ENCODE results near the gene VASH1.

The VASH1 gene

GRCh38 chr14:76806446-76806845 lies 45.2 kb downstream of the VASH1 start:
- Histone ChIP-seq H3K4me3 (no peak overlapping the region), H4K20me1 (peaks cover 0 to 9% (median 3%) of the 10 kb centered on the region in 11 experiments; a peak in 7 of 22 replicates), H3K27ac (no peak overlapping the region), H3K4me1 (peaks cover 10 to 36% (median 14%) of the 10 kb centered on the region in 10 experiments), H3K9me3 (replicated peaks in 1 of 11) (no peaks in the 10 kb centered on the region), H3K4me2 (no peak overlapping the region), H3K36me3 (peaks cover 67 to 82% (median 77%) of the 10 kb centered on the region in 11 experiments), H3K27me3 (no peaks in the 10 kb centered on the region), H3K9ac (no peak overlapping the region)
- TF ChIP-seq Cebpa-rat (IDR thresholded peaks at IDR 0.05), result no peak

GRCh38 chr14:76808011-76808410 lies 46.7 kb downstream of the VASH1 start:
- no peak overlapping the region for H3K4me3 ChIP-seq
- TF ChIP-seq Cebpa-rat (IDR thresholded peaks at IDR 0.05), result no peak
- H4K20me1 ChIP-seq, result peaks cover 0 to 9% (median 3%) of the 10 kb centered on the region in 11 experiments; a peak in 7 of 22 replicates
- no peak overlapping the region for H3K9ac ChIP-seq
- H3K4me1 ChIP-seq, result peaks cover 17 to 38% (median 21%) of the 10 kb centered on the region in 10 experiments
- H3K9me3 ChIP-seq (replicated peaks in 1 of 11), result no peaks in the 10 kb centered on the region
- H3K27ac ChIP-seq, result no peak overlapping the region
- peaks cover 52 to 67% (median 61%) of the 10 kb centered on the region in 11 experiments for H3K36me3 ChIP-seq
- no peaks in the 10 kb centered on the region for H3K27me3 ChIP-seq
- peak overlapping the region in 2 of 11 experiments; percentile 35 to 38; a peak in 3 of 22 replicates for H3K4me2 ChIP-seq

- Histone ChIP-seq H3K36me3 (peaks cover 43 to 57% (median 52%) of the 10 kb centered on the region in 11 experiments), H3K9me3 (replicated peaks in 1 of 11) (no peaks in the 10 kb centered on the region), H3K9ac (no peak overlapping the region), H3K4me2 (no peak overlapping the region), H3K27me3 (no peaks in the 10 kb centered on the region), H4K20me1 (peaks cover 0 to 9% (median 3%) of the 10 kb centered on the region in 11 experiments; a peak in 7 of 22 replicates), H3K4me3 (no peak overlapping the region), H3K4me1 (peaks cover 23 to 38% (median 25%) of the 10 kb centered on the region in 10 experiments), H3K27ac (no peak overlapping the region)
- TF ChIP-seq Cebpa-rat (IDR thresholded peaks at IDR 0.05), result no peak
Measured at GRCh38 chr14:76808990-76809389, 47.7 kb downstream of the VASH1 start.

- H3K27ac ChIP-seq, result peak overlapping the region in 4 of 11 experiments; percentile 16 to 37 (median 31); a peak in 5 of 22 replicates
- no peaks in the 10 kb centered on the region for H3K9me3 ChIP-seq (replicated peaks in 1 of 11)
- peaks cover 23 to 38% (median 25%) of the 10 kb centered on the region in 10 experiments for H3K4me1 ChIP-seq
- no peaks in the 10 kb centered on the region for H3K27me3 ChIP-seq
- peak overlapping the region in 10 of 11 experiments; percentile 2 to 90 (median 86); a peak in 15 of 22 replicates for H3K9ac ChIP-seq
- peaks cover 33 to 43% (median 38%) of the 10 kb centered on the region in 11 experiments for H3K36me3 ChIP-seq
- H4K20me1 ChIP-seq, result peaks cover 0 to 9% (median 3%) of the 10 kb centered on the region in 11 experiments; a peak in 7 of 22 replicates
- peak overlapping the region in 4 of 10 experiments; percentile 77 to 90 (median 84); a peak in 4 of 20 replicates for H3K4me3 ChIP-seq
- H3K4me2 ChIP-seq, result peak overlapping the region; percentile 91 to 99 (median 96)
- TF ChIP-seq Cebpa-rat (IDR thresholded peaks at IDR 0.05), result no peak
Measured at GRCh38 chr14:76810525-76810924, 49.3 kb downstream of the VASH1 start.

- Histone ChIP-seq H3K9ac (peak overlapping the region; percentile 32 to 91 (median 88); a peak in 19 of 22 replicates), H3K4me3 (peak overlapping the region; percentile 44 to 94 (median 85); a peak in 18 of 20 replicates), H3K27me3 (no peaks in the 10 kb centered on the region), H3K9me3 (replicated peaks in 1 of 11) (no peaks in the 10 kb centered on the region), H3K27ac (peak overlapping the region in 5 of 11 experiments; percentile 13 to 37 (median 26); a peak in 7 of 22 replicates), H3K4me1 (peaks cover 23 to 38% (median 25%) of the 10 kb centered on the region in 10 experiments), H3K4me2 (peak overlapping the region; percentile 91 to 99 (median 96)), H3K36me3 (peaks cover 33 to 40% (median 35%) of the 10 kb centered on the region in 11 experiments), H4K20me1 (peaks cover 0 to 9% (median 3%) of the 10 kb centered on the region in 11 experiments; a peak in 7 of 22 replicates)
- no peak for TF ChIP-seq Cebpa-rat (IDR thresholded peaks at IDR 0.05)
Measured at GRCh38 chr14:76810953-76811400, 49.7 kb downstream of the VASH1 start.

GRCh38 chr14:76811561-76811960 lies 50.3 kb downstream of the VASH1 start:
- Histone ChIP-seq H3K4me2 (peak overlapping the region; percentile 91 to 99 (median 96)), H3K27ac (peak overlapping the region in 9 of 11 experiments; percentile 37 to 89 (median 85); a peak in 14 of 22 replicates), H3K9ac (peak overlapping the region; percentile 84 to 91 (median 89); a peak in 21 of 22 replicates), H3K36me3 (peaks cover 28 to 34% (median 29%) of the 10 kb centered on the region in 11 experiments), H4K20me1 (peaks cover 0 to 9% (median 3%) of the 10 kb centered on the region in 11 experiments; a peak in 7 of 22 replicates), H3K4me1 (peaks cover 23 to 38% (median 25%) of the 10 kb centered on the region in 10 experiments), H3K4me3 (peak overlapping the region; percentile 77 to 94 (median 88)), H3K27me3 (no peaks in the 10 kb centered on the region), H3K9me3 (replicated peaks in 1 of 11) (no peaks in the 10 kb centered on the region)
- TF ChIP-seq Cebpa-rat (IDR thresholded peaks at IDR 0.05), result no peak

- H3K27ac ChIP-seq, result peak overlapping the region; percentile 68 to 89 (median 85)
- H3K4me3 ChIP-seq, result peak overlapping the region; percentile 77 to 94 (median 88)
- H3K36me3 ChIP-seq, result peaks cover 23 to 29% (median 25%) of the 10 kb centered on the region in 11 experiments
- no peaks in the 10 kb centered on the region for H3K9me3 ChIP-seq (replicated peaks in 1 of 11)
- no peak for TF ChIP-seq Cebpa-rat (IDR thresholded peaks at IDR 0.05)
- H3K4me2 ChIP-seq, result peak overlapping the region; percentile 91 to 99 (median 96)
- peaks cover 23 to 38% (median 25%) of the 10 kb centered on the region in 10 experiments for H3K4me1 ChIP-seq
- peaks cover 0 to 9% (median 3%) of the 10 kb centered on the region in 11 experiments; a peak in 7 of 22 replicates for H4K20me1 ChIP-seq
- peak overlapping the region; percentile 84 to 91 (median 89) for H3K9ac ChIP-seq
- H3K27me3 ChIP-seq, result no peaks in the 10 kb centered on the region
Measured at GRCh38 chr14:76812093-76812421, 50.8 kb downstream of the VASH1 start.

- Histone ChIP-seq H3K27me3 (no peaks in the 10 kb centered on the region), H3K4me2 (peak within 1 kb of the TSS; percentile 91 to 99 (median 96)), H3K36me3 (peaks cover 16 to 23% (median 18%) of the 10 kb centered on the region in 11 experiments), H3K4me1 (peaks cover 23 to 36% (median 25%) of the 10 kb centered on the region in 10 experiments), H3K9me3 (replicated peaks in 1 of 11) (no peaks in the 10 kb centered on the region), H3K27ac (peak within 1 kb of the TSS; percentile 68 to 89 (median 85)), H4K20me1 (peaks cover 0 to 9% (median 3%) of the 10 kb centered on the region in 11 experiments; a peak in 7 of 22 replicates), H3K4me3 (peak within 1 kb of the TSS; percentile 77 to 94 (median 88)), H3K9ac (peak within 1 kb of the TSS; percentile 84 to 91 (median 89))
- TF ChIP-seq Cebpa-rat (IDR thresholded peaks at IDR 0.05), result no peak
Measured at GRCh38 chr14:76812422-76813383, 51.4 kb downstream of the VASH1 start, which contains the start of gene ANGEL1. TSS of gene ANGEL1 (minus strand) at chr14:76812882. CDS start at chr14:76812827, 55 bp downstream.

Measured in BLaER1 treated with 17β-estradiol and CSF1 and Interleukin-3, amounts not matched to agents 10 nM and 100 nM (cell line).